C4-2B (cell line): ENCODE measurements around the gene CDH19.

Source experiments
- H3K27ac ChIP-seq: fragments of 450-650 bp; 2 replicates; pipeline ENCODE4 v1.5.1; 2017
- ZFX ChIP-seq: fragments of 450-650 bp; IDR thresholded peaks from 2 replicates; pipeline ENCODE4 v1.6.1; 2017
- TF ChIP-seq, protein P1 (sequence below): fragments of 450-650 bp; conservative IDR thresholded peaks from 2 replicates; pipeline ENCODE4 v1.5.1; 2017; ENCODE audit warnings: mild to moderate bottlenecking

Gene CDH19

DNA sequence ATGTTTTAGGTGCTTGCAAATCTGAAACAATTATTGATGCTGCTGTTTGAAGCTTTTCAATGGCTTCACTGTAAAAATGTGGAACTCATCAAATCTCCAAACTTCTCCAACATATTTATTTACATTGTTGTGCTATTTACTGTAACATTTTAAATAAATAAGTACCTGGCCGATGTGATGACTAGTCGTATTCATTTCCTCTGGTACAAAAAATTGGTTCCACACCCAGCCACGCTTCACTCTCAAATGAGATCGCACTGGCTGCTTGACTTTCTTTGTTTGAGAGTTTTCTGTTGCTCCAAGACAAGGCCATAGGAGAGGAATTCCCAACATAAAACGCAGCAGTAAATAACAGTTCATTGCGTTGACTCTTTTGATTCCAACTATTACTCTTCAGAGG lies 32.0 kb downstream of the CDH19 start:
- no peak for TF ChIP-seq ZFX
- TF ChIP-seq, protein P1, sequence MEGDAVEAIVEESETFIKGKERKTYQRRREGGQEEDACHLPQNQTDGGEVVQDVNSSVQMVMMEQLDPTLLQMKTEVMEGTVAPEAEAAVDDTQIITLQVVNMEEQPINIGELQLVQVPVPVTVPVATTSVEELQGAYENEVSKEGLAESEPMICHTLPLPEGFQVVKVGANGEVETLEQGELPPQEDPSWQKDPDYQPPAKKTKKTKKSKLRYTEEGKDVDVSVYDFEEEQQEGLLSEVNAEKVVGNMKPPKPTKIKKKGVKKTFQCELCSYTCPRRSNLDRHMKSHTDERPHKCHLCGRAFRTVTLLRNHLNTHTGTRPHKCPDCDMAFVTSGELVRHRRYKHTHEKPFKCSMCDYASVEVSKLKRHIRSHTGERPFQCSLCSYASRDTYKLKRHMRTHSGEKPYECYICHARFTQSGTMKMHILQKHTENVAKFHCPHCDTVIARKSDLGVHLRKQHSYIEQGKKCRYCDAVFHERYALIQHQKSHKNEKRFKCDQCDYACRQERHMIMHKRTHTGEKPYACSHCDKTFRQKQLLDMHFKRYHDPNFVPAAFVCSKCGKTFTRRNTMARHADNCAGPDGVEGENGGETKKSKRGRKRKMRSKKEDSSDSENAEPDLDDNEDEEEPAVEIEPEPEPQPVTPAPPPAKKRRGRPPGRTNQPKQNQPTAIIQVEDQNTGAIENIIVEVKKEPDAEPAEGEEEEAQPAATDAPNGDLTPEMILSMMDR: no peak
- no peak overlapping the region for H3K27ac ChIP-seq

DNA sequence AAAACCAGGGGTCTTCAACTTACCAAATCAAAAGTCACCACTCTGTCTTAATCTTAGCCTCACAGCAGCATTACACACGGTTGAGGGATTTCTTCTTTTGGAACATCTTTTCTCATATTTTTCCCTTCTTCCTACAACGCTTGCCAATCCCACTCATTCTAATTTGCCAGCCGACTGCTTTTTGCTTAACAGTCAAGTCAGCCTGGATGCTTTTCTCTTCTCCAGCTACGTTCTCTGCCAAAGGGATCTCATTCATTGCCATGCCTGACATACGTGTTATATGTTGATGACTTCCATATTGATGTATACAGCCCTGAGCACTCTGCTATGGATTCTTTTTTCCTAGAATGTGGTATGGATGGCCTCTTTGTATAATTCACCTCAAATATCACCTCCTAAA lies 37.3 kb downstream of the CDH19 start:
- H3K27ac ChIP-seq: no peak overlapping the region
- TF ChIP-seq, protein P1: no peak
- no peak for TF ChIP-seq ZFX

DNA sequence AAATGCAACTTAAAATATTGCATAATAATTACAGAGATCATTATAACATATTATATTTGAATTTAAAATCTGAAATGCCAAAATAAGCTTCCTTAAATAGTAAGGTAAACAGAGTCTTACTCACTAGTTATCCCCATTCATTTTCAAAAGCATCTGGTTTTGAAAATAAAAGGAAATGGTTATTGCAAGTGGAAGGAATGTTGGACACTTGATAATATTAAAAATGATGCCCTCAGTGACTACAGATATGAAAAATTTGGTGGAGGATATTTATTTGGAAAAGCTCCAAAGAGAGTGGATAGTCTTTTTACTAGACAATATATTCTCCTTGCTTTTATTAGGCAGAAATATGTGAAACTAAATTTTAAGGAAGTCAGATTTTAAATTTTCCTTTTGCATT lies 39.7 kb downstream of the CDH19 start:
- TF ChIP-seq, protein P1: no peak
- TF ChIP-seq ZFX: no peak
- H3K27ac ChIP-seq: no peak overlapping the region

DNA sequence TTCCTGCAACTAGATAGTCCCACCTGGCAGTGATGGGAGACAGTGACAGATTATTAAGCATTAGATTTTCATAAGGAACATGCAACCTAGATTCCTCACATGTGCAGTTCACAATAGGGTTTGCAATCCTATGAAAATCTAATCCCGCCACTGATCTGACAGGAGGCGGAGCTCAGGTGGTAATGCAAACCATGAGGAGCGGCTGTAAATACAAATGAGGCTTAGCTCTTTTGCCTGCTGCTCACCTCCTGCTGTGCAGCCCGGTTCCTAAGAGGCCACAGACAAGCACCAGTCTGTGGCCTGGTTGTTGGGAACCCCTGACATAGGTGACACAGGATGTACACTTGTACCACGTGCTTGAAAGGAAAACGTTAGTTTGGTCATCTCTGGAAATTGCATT lies 41.6 kb downstream of the CDH19 start:
- no peak overlapping the region for H3K27ac ChIP-seq
- TF ChIP-seq, protein P1: no peak
- TF ChIP-seq ZFX: no peak

DNA sequence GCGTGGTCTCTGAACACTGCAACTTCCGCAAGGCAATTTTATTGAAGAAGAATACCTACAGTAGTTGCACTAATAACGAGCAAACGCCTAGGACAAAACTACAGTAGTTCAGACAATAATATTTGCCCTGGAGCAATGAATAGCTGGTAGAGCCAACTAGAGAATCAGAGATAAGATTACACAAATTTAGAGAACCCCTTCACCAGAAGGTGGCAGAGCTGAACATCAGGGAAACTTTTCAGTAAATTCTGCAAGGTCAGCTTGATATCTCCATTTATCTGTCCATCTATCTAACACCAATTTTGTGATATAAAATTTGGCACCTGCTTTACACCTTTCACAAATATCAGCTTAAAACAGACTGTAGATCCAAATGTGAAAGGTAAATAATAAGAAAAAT lies 43.8 kb downstream of the CDH19 start:
- TF ChIP-seq, protein P1: peak; percentile 65
- TF ChIP-seq ZFX: no peak
- H3K27ac ChIP-seq: no peak overlapping the region

DNA sequence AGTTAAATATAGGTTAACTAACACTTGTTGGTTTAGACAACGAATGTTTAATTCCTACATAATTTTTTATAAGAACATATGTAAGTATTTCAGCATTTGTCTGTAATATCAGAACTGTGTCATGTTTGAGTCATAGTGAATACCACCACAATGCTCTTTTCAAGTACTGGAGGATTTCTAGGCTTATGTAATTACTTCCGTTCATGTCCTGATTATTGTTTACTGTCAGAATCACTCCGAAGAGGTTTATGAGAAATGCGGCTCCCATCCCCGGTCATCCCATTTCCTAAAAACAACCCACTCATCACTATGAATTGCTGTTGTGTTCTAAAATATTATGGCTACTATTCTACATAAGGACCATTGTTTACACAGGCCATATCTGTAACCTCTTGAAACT lies 45.1 kb downstream of the CDH19 start:
- TF ChIP-seq, protein P1: no peak
- no peak for TF ChIP-seq ZFX

DNA sequence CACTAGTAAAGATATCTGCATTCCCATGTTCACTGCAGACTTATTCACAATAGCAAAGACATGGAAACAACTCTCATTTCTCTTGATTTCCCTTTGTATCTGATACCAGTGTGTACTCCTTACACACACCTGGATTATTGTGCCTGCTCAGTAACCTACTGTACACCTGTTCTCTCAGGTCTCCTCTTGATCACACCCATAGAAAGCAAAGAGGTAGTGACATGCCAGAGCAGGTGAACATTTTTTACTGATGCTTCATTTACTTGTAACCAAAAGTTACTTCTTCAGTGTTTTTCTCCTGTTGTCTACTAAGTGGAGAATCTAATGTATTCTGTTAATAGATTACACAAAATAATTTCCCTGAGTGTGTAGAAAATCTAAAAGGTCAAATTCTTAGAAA lies 46.8 kb downstream of the CDH19 start:
- no peak for TF ChIP-seq ZFX
- TF ChIP-seq, protein P1: no peak

More for the DNA sequence above, 45.1 kb downstream of the CDH19 start:
- H3K27ac ChIP-seq: no peak overlapping the region

More for the DNA sequence above, 46.8 kb downstream of the CDH19 start:
- no peak overlapping the region for H3K27ac ChIP-seq
